SK-N-SH (cell line): ENCODE data around the gene ZNF384. TPM values are rescaled to one million over a fixed set of nuclear protein-coding genes. Genes with fewer than 3 reads are reported as not detected.

Experiments
- CTCF ChIA-PET: fragments of 300-600, 350-600 bp; formaldehyde crosslinking; extraction: SDS; loops from one replicate; lab custom pipeline; 2021; lab: Yijun Ruan, JAX
- POLR2A ChIA-PET: fragments of 350-600 bp; sonication (Branson Sonifier 250); formaldehyde crosslinking; extraction: SDS; loops from one replicate; lab custom pipeline; 2020; ENCODE audit warnings: antibody characterized with exemption, inconsistent platforms; lab: Yijun Ruan, JAX
- DNase-seq: peaks from one replicate; pipeline ENCODE4 v3.0.0; 2012
- H2AFZ ChIP-seq: fragments of 200-600 bp; sonication (generic); 2 replicates; pipeline ENCODE4 v1.8.1; 2016; ENCODE audit warnings: antibody characterized with exemption, mild to moderate bottlenecking, low read depth
- H3F3A ChIP-seq: fragments of 200-600 bp; sonication (generic); replicated peaks from 2 replicates; pipeline ENCODE3; 2016; ENCODE audit warnings: antibody characterized with exemption, mild to moderate bottlenecking; ENCODE audit not compliant: insufficient read depth
- H3K27ac ChIP-seq, 2 experiments: fragments of 200-500 bp in 1 of 2; fragments of 200-600 bp in 1 of 2; sonication (Bioruptor generic) in 1 of 2; sonication (generic), shearing (Covaris generic) in 1 of 2; 2 replicates each; pipeline versions ENCODE4 v1.5.1 to v1.6.1; 2014 to 2016; ENCODE audit warnings: low read depth in 2 of 2, inconsistent platforms in 1 of 2, low read length in 1 of 2, mild to moderate bottlenecking in 1 of 2, mixed read lengths in 1 of 2
- H3K27me3 ChIP-seq: fragments of 200-600 bp; sonication (generic), shearing (Covaris generic); 2 replicates; pipeline ENCODE4 v1.6.1; 2016; ENCODE audit warnings: mixed run types; ENCODE audit not compliant: insufficient read depth
- H3K36me3 ChIP-seq, 2 experiments: fragments of 200-500 bp in 1 of 2; fragments of 200-600 bp in 1 of 2; sonication (Bioruptor generic) in 1 of 2; sonication (generic) in 1 of 2; replicated peaks in 1 of 2; 2 replicates each; pipeline versions ENCODE3 to v1.5.1; 2014 to 2016; ENCODE audit warnings: low read length in 1 of 2, mild to moderate bottlenecking in 1 of 2; ENCODE audit not compliant: insufficient read depth in 2 of 2, control insufficient read depth in 1 of 2
- H3K4me1 ChIP-seq, 2 experiments: fragments of 200-500 bp in 1 of 2; fragments of 200-600 bp in 1 of 2; sonication (Bioruptor generic) in 1 of 2; sonication (generic), shearing (Covaris generic) in 1 of 2; 2 replicates each; pipeline versions ENCODE4 v1.5.1 to v1.6.1; 2014 to 2016; ENCODE audit warnings: low read depth in 1 of 2, low read length in 1 of 2, mixed run types in 1 of 2; ENCODE audit not compliant: insufficient read depth in 2 of 2, control insufficient read depth in 1 of 2
- H3K4me2 ChIP-seq: fragments of 200-600 bp; sonication (generic), shearing (Covaris generic); 2 replicates; pipeline ENCODE4 v1.6.1; 2017; ENCODE audit warnings: mixed run types
- H3K4me3 ChIP-seq, 2 experiments: fragments of 200-500 bp in 1 of 2; fragments of 200-600 bp in 1 of 2; sonication (Bioruptor generic) in 1 of 2; sonication (generic), shearing (Covaris generic) in 1 of 2; 2 replicates each; pipeline versions ENCODE4 v1.5.1 to v1.8.1; 2014 to 2016; ENCODE audit warnings: low read depth in 2 of 2, inconsistent platforms in 1 of 2, low read length in 1 of 2, mild to moderate bottlenecking in 1 of 2, mixed read lengths in 1 of 2, moderate library complexity in 1 of 2
- H3K79me2 ChIP-seq: fragments of 200-600 bp; sonication (generic); 2 replicates; pipeline ENCODE4 v1.8.1; 2017; ENCODE audit warnings: mild to moderate bottlenecking; ENCODE audit not compliant: insufficient read depth
- H3K9ac ChIP-seq: fragments of 200-600 bp; sonication (generic); 2 replicates; pipeline ENCODE4 v1.6.1; 2017; ENCODE audit warnings: mixed run types
- H3K9me2 ChIP-seq: fragments of 200-600 bp; sonication (generic); 2 replicates; pipeline ENCODE4 v1.6.1; 2017; ENCODE audit warnings: mixed run types
- H3K9me3 ChIP-seq: fragments of 200-600 bp; sonication (generic); 2 replicates; pipeline ENCODE4 v1.6.1; 2017; ENCODE audit warnings: mixed run types, mild to moderate bottlenecking, moderate library complexity
- H4K20me1 ChIP-seq: fragments of 200-600 bp; sonication (generic); 2 replicates; pipeline ENCODE4 v1.6.1; 2017; ENCODE audit warnings: mild to moderate bottlenecking, mixed run types; ENCODE audit not compliant: insufficient read depth
- ELF1 ChIP-seq: IDR thresholded peaks from 2 replicates; pipeline ENCODE4 v1.4.0; 2012
- EP300 ChIP-seq, 2 experiments: IDR thresholded peaks; 2 replicates each; pipeline versions ENCODE4 v1.4.0 to v1.6.1; 2012; ENCODE audit warnings: borderline replicate concordance in 1 of 2, low read depth in 1 of 2, low read length in 1 of 2
- EZH2phosphoT487 ChIP-seq: fragments of 200-600 bp; sonication (generic); IDR thresholded peaks from 2 replicates; pipeline ENCODE4 v1.6.1; 2017; ENCODE audit warnings: low read depth, mixed run types, mild to moderate bottlenecking, antibody characterized with exemption, moderate library complexity, borderline replicate concordance
- JUND ChIP-seq: IDR thresholded peaks from 2 replicates; pipeline ENCODE4 v1.4.0; 2012
- MEF2A ChIP-seq: IDR thresholded peaks from 2 replicates; pipeline ENCODE4 v1.4.0; 2012; ENCODE audit warnings: low read depth, borderline replicate concordance
- RAD21 ChIP-seq: IDR thresholded peaks from 2 replicates; pipeline ENCODE4 v1.6.1; 2012; ENCODE audit warnings: mild to moderate bottlenecking, low read length
- RFX5 ChIP-seq: IDR thresholded peaks from 2 replicates; pipeline ENCODE4 v1.6.1; 2012; ENCODE audit warnings: mild to moderate bottlenecking, improper control_type of control experiment, low read length
- RXRA ChIP-seq: IDR thresholded peaks from 2 replicates; pipeline ENCODE4 v1.4.0; 2012; ENCODE audit warnings: low read depth, mild to moderate bottlenecking, borderline replicate concordance
- TAF1 ChIP-seq: IDR thresholded peaks from 2 replicates; pipeline ENCODE4 v1.6.1; 2012; ENCODE audit warnings: low read depth, mild to moderate bottlenecking, low read length, moderate library complexity, borderline replicate concordance
- TEAD4 ChIP-seq: IDR thresholded peaks from 2 replicates; pipeline ENCODE4 v1.4.0; 2012; ENCODE audit warnings: mild to moderate bottlenecking, borderline replicate concordance; ENCODE audit not compliant: insufficient read depth
- YY1 ChIP-seq: IDR thresholded peaks from 2 replicates; pipeline ENCODE4 v1.4.0; 2012; ENCODE audit warnings: low read depth, mild to moderate bottlenecking
- WGBS: methylation state at CpG from one replicate; pipeline ENCODE4 v1.1.6; 2017; ENCODE audit warnings: low lambda C conversion rate; 5-methylcytosine and 5-hydroxymethylcytosine counted together
- polyA plus RNA-seq, 3 experiments: library from polyadenylated mRNA; depleted of rRNA; stranded (reverse); fragments of >200 nt; gene quantifications; 2 replicates each; pipeline ENCODE4 v1.2.3, GENCODE V29; 2012
- TF ChIP-seq, protein P1 (sequence below): fragments of 150-350 bp; IDR thresholded peaks from 2 replicates; pipeline ENCODE4 v1.6.1; 2016; ENCODE audit warnings: mild to moderate bottlenecking, low read depth, low read length
- TF ChIP-seq, protein P2 (sequence below): IDR thresholded peaks from 2 replicates; pipeline ENCODE4; 2012
- TF ChIP-seq, protein P3 (sequence below): IDR thresholded peaks from 2 replicates; pipeline ENCODE4 v1.4.0; 2012; ENCODE audit warnings: low read depth, borderline replicate concordance
- TF ChIP-seq, protein P4 (sequence below): IDR thresholded peaks from 2 replicates; pipeline ENCODE4 v1.4.0; 2012; ENCODE audit warnings: low read depth, borderline replicate concordance
- TF ChIP-seq, protein P5 (sequence below): fragments of 200-600 bp; sonication (generic); IDR thresholded peaks from 2 replicates; pipeline ENCODE4 v1.6.1; 2017; ENCODE audit warnings: antibody characterized with exemption, mild to moderate bottlenecking, moderate library complexity

ZNF384 gene
- polyA plus RNA-seq, 1 of the 3 experiments (the other 2 are of a cell fraction) = 64.9 TPM

DNA sequence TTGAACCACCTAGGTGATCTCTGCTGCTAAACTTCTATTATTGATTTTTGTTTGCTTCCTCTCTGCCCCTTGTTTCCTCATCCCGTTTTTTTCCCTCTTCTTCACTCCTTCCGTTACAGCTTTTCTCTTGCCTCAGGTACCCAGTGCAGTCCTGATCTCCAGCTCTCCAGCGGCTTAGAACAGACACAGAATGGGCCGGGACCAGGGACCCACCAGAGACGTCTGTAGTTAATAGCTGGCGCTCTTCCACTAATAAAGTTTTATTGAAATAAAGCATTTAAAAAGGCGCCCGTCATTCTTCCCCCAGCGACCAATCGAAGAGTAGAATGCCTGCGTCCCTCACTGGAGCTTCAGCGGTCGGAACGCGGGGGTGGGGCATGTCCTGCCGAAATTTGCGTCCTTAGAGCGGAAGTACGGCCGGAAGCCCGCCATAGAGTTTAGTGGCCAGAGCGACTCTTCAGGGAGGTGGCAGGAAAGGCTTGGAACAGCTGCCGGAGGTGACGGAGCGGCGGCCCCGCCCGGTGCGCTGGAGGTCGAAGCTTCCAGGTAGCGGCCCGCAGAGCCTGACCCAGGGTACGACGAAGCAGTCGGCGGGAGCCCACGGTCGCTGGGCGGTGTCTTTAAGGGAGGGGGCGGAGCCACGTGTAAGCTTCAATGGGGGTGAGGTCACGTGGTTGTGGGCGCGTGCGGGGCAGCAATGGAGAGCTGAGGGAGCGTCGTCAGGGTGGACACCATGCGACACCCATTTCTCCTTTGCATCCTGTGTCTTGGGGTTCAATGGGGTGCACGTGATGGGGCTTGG, 34.6 kb upstream of the ZNF384 start, which contains the start of gene COPS7A (continued):
- TF ChIP-seq MEF2A (no peak), YY1 (peak; percentile 70), RFX5 (peak; percentile 68; the same call in 1 of the 2 replicates), EZH2phosphoT487 (no peak), TEAD4 (no peak), EP300 (IDR thresholded peaks at IDR 0.05; ENCODE audit: borderline replicate concordance in 1 of 2, low read depth in 1 of 2, low read length in 1 of 2) (no peak), RXRA (no peak), TAF1 (peak; percentile 58)
- TF ChIP-seq, protein P1, sequence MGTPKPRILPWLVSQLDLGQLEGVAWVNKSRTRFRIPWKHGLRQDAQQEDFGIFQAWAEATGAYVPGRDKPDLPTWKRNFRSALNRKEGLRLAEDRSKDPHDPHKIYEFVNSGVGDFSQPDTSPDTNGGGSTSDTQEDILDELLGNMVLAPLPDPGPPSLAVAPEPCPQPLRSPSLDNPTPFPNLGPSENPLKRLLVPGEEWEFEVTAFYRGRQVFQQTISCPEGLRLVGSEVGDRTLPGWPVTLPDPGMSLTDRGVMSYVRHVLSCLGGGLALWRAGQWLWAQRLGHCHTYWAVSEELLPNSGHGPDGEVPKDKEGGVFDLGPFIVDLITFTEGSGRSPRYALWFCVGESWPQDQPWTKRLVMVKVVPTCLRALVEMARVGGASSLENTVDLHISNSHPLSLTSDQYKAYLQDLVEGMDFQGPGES = no peak
- TF ChIP-seq, protein P2, sequence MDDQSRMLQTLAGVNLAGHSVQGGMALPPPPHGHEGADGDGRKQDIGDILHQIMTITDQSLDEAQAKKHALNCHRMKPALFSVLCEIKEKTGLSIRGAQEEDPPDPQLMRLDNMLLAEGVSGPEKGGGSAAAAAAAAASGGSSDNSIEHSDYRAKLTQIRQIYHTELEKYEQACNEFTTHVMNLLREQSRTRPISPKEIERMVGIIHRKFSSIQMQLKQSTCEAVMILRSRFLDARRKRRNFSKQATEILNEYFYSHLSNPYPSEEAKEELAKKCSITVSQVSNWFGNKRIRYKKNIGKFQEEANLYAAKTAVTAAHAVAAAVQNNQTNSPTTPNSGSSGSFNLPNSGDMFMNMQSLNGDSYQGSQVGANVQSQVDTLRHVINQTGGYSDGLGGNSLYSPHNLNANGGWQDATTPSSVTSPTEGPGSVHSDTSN = peak; percentile 93

DNA sequence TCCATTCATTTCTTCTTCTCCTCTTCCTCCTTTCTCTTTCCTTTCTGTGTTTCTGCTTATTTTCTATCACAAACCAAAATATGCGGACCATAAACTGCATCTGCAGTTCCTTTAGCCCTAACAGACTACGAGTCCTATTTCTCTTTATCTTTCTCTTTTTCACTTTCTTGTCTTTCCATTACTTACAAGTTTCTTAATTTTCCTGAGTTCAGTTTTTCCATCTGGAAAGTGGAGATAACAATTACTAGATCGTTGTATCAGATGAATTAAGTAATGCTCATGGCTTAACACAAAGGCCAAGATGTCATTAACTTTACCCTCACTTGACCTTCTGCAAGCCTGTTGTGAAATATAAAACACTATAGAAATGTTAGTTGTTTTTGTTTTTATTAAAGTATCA, 33.7 kb upstream of the ZNF384 start:
- Histone ChIP-seq H3F3A (peaks cover 14% of the 10 kb centered on the region), H3K36me3 (peaks cover 5 to 6% of the 10 kb centered on the region in 2 experiments), H2AFZ (peak overlapping the region; percentile 97; the same call in 1 of the 2 replicates), H3K27me3 (no peaks in the 10 kb centered on the region), H3K9ac (no peak overlapping the region), H3K4me2 (no peak overlapping the region), H3K4me1 (peaks cover 0 to 9% of the 10 kb centered on the region in 2 experiments; a peak in 1 of 4 replicates), H3K4me3 (no peak overlapping the region), H3K9me3 (no peaks in the 10 kb centered on the region), H4K20me1 (no peaks in the 10 kb centered on the region), H3K79me2 (peaks cover 17% of the 10 kb centered on the region; the same call in 1 of the 2 replicates), H3K27ac (no peak overlapping the region; a peak in 1 of 4 replicates), H3K9me2 (no peaks in the 10 kb centered on the region)
- no peak for DNase-seq
- POLR2A ChIA-PET = interaction anchor here (1.5 to 2.6 kb wide), 4 partner anchors 24 to 109 kb away, joined by 8 to 50 read pairs (median 23); partner anchors contain the start of genes MLF2 and ZNF384
- CTCF ChIA-PET = interaction anchor here (0.6 to 3.3 kb wide), 8 partner anchors 12 to 221 kb away, joined by 3 to 20 read pairs (median 4); partner anchors contain the start of genes C12orf57, MLF2, PTMS and RNU7-1
- TF ChIP-seq MEF2A (no peak), RXRA (no peak), RAD21 (no peak), YY1 (no peak), RFX5 (no peak), JUND (no peak), ELF1 (no peak)
- TF ChIP-seq, protein P3, sequence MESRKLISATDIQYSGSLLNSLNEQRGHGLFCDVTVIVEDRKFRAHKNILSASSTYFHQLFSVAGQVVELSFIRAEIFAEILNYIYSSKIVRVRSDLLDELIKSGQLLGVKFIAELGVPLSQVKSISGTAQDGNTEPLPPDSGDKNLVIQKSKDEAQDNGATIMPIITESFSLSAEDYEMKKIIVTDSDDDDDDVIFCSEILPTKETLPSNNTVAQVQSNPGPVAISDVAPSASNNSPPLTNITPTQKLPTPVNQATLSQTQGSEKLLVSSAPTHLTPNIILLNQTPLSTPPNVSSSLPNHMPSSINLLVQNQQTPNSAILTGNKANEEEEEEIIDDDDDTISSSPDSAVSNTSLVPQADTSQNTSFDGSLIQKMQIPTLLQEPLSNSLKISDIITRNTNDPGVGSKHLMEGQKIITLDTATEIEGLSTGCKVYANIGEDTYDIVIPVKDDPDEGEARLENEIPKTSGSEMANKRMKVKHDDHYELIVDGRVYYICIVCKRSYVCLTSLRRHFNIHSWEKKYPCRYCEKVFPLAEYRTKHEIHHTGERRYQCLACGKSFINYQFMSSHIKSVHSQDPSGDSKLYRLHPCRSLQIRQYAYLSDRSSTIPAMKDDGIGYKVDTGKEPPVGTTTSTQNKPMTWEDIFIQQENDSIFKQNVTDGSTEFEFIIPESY = no peak
- TF ChIP-seq, protein P4, sequence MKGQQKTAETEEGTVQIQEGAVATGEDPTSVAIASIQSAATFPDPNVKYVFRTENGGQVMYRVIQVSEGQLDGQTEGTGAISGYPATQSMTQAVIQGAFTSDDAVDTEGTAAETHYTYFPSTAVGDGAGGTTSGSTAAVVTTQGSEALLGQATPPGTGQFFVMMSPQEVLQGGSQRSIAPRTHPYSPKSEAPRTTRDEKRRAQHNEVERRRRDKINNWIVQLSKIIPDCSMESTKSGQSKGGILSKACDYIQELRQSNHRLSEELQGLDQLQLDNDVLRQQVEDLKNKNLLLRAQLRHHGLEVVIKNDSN = no peak
- TF ChIP-seq, protein P1 = no peak
- TF ChIP-seq, protein P5, sequence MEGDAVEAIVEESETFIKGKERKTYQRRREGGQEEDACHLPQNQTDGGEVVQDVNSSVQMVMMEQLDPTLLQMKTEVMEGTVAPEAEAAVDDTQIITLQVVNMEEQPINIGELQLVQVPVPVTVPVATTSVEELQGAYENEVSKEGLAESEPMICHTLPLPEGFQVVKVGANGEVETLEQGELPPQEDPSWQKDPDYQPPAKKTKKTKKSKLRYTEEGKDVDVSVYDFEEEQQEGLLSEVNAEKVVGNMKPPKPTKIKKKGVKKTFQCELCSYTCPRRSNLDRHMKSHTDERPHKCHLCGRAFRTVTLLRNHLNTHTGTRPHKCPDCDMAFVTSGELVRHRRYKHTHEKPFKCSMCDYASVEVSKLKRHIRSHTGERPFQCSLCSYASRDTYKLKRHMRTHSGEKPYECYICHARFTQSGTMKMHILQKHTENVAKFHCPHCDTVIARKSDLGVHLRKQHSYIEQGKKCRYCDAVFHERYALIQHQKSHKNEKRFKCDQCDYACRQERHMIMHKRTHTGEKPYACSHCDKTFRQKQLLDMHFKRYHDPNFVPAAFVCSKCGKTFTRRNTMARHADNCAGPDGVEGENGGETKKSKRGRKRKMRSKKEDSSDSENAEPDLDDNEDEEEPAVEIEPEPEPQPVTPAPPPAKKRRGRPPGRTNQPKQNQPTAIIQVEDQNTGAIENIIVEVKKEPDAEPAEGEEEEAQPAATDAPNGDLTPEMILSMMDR = no peak
- WGBS = 72% methylated on average over 3 of the region's 3 CpGs
